GM19328 (cell line): ENCODE data around the gene SPATA17.
"Not testable (repeated sequence)": the region's sequence is repeated elsewhere in the genome, so short reads cannot be mapped to it uniquely, and the experiment has no call there.

Experiments used
- ATAC-seq: cut with Tn5 transposase; IDR thresholded peaks from one replicate; pipeline ENCODE4 v1.9.1; 2021; ENCODE audit warnings: mild to moderate bottlenecking, moderate library complexity; ENCODE audit not compliant: unreplicated experiment

Gene SPATA17

DNA sequence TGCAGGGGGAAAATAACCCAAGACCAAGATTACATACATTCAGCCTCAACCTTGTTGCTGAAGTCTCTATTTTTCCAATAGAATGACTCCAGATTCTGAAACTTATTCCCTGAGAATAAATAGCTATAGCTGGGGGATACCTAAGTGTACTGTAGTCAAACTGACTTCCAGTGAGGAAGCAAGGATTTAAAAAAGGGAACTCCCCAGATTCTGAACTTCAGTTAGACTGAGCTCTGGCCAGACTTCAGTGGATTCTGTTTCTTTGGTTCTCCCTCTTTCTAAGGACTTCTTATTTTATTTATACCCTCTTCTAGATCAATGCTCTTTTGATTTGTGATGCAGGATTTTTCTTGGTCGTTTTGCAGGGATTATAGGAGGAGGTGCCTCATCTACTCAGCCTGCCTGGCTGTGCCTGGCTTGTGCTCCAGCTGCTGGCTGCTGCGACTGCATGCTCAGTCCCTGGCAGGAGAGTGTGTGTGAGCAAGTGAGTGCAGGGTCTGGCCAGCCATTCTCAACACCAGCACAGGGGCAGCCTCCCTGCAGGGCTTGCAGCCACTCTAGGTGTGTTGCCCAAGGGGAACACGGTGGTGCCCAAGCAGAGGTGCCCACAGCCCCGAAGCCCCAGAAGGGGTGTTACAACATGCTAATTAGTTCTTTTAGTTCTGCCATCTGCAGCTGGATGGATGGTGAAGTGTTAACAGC lies 43.0 kb downstream of the SPATA17 start:
- no peak for ATAC-seq

DNA sequence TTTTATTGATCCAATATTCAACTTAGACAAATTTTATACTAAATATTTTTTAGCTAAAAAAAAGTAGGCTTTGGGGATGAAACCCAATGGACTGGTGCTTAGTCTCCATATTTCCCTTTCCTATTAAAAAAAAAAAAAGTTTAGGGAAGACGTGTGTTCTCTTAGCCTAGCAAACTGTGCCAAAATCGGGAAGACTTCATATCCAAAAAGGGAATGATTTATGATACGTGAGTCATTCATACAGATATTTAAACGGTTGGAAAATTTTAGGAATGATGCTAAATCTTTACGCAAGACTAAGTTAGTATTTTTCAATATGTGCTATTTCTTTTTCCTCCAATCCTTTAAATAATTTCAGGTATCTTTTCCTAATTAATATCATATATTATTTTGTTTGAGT lies 50.7 kb downstream of the SPATA17 start:
- ATAC-seq, result no peak

DNA sequence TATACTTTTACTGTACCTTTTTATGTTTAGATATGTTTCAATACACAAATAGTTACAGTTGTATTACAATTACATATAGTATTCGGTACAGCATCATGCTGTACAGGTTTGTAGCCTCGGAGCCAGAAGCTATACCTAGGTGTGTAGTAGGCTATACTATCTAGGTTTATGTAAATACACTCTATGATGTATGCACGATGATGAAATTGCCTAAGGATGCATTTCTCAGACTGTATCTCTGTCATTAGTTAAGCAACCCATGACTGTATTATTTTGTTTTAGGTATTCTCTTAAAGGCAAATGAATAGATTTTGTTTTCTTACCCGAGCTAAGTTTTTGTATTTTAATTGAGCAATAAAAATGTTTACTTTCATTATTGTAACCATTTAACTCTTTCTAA lies 56.4 kb downstream of the SPATA17 start:
- no peak for ATAC-seq

DNA sequence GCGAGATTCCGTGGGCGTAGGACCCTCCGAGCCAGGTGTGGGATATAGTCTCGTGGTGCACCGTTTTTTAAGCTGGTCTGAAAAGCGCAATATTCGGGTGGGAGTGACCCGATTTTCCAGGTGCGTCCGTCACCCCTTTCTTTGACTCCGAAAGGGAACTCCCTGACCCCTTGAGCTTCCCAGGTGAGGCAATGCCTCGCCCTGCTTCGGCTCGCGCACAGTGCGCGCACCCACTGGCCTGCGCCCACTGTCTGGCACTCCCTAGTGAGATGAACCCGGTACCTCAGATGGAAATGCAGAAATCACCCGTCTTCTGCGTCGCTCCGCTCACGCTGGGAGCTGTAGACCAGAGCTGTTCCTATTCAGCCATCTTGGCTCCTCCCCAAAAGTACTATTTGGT lies 65.0 kb downstream of the SPATA17 start:
- not testable (repeated sequence) for ATAC-seq

DNA sequence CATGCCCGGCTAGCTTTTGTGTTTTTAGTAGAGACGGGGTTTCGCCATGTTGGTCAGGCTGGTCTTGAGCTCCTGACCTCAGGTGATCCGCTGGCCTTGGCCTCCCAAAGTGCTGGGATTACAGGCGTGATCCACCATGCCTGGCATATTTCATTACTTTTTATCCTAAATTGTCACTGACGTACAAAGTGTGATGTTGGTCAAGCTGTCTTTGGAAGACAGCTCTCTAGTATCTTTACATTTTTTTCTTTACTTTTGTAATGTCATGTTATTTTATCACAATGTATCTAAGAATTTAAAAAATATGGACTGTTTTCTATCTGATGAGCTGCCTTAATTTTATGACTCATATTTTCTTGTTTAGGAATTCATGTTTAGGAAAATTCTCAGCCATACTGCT lies 72.2 kb downstream of the SPATA17 start:
- ATAC-seq, result no peak

DNA sequence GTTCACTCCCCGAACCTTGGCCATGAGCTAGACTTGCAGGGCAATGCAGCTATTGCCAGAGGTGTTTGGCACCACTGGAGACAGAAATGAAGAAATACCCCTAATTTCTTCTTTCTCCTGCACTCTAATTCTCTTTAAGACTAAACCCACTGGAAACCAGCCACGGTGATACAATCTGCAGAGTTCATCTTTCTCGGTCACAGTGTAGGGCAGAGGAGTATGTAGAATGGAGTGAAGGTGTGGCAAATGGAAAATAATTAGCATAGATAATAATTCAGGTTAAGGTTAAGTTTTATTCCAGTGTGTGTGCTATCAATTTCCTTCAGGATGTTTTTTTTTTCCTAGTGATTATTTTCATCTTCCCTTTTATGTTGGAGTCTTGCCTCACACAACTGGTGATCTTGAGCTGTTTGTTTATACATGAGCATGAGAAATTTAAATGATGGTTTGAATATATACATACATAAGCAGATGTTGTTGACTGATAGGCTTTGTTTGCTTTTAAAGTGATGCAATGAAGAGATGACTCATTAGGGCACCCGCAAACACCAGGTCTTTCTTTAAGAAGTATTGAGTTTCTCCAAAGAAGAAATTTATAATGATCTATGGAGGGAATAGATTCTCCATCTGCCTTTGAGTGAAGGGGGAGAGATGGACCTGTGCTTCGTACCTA lies 81.9 kb downstream of the SPATA17 start:
- no peak for ATAC-seq

DNA sequence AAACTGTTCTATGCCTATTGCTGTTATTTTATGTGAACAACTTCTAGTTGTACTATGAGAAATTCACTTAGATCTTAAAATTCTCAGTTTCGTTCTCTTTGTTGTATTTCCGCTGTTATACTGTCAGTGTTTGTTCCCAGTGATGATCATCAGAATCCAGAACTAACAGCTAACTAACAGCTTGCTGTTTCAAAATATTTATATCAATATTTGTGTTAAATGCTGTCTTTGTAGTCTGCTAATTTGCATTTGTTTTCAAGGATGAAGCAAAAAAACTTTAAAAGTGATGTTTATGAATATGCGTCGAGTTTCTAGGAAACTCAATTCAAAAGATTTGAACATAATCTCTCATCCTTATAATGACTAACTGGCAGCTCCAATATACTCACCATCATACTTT lies 84.5 kb downstream of the SPATA17 start:
- ATAC-seq, result no peak

DNA sequence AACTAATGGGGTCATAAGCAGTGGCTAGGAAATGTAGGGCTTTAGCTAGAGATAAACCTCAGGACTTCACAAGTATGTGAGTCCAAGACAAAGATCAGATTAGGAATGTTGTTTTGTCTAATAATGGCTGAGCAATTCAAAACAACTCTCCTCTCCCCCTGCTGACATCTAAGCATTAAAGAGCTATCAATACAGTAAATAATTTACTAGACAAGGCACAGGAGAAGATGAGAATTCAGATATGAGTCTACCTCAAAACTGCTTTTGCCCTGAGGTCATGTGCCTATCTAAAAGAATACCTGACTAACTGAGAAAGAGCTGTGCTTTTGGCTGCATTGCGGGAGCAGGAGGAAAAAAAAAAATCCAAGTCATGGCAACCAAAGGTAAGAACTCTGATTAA lies 86.8 kb downstream of the SPATA17 start:
- ATAC-seq, result no peak

DNA sequence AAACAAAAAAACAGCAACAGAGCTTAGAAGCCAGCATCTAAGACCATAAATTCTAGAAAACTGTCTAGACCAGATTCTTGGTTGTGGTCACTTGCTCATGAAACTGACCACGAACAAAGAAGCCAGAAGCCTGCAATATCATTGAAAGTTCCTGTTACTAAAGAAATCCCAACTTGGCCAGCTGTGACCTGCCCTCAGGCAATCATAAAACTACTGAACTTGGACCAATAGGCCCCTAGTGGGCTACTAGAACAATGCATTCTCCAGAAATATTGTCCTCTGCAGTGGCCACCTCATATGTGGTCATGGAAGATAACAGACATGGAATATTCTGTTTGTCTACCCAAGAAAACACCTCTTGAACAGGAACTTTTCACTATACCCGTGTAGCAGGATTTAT lies 87.7 kb downstream of the SPATA17 start:
- ATAC-seq, result no peak

DNA sequence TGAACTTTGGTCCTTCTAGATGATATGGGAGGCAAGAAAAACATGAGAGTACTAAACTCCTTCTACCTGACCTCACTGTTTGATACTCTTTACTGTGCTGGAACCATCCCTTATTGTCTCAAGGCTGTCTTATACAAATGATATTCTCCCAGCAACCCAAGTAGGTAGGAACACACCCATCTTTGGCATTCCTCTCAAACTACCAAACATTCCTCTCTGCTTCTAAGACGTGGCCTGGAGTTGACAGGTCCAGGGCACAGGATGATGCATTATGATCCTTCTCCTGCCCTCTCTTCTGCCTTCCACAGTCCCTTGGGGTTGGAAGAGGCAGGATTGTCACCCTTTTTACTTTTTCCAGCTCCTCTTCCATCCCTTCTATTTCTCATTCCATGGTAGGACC lies 90.5 kb downstream of the SPATA17 start:
- ATAC-seq, result no peak

DNA sequence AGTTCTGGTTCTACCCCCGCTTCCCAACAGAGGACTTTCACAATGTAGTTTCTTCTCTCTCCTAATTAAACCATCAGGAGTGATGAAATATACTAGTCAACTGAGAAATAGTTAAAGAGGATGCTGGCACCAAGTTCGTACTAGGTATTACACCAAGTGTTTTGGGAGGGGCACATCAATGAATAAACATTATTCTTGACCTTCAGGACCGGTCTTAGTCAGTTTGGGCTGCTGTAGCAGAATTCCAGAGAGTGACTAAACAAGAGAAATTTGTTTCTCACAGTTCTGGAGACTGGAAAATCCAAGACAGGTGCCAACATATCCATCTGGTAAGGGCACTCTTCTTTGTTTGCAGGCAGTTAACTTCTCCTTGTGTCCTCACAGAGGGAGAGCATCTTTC lies 103.8 kb downstream of the SPATA17 start:
- ATAC-seq, result no peak

DNA sequence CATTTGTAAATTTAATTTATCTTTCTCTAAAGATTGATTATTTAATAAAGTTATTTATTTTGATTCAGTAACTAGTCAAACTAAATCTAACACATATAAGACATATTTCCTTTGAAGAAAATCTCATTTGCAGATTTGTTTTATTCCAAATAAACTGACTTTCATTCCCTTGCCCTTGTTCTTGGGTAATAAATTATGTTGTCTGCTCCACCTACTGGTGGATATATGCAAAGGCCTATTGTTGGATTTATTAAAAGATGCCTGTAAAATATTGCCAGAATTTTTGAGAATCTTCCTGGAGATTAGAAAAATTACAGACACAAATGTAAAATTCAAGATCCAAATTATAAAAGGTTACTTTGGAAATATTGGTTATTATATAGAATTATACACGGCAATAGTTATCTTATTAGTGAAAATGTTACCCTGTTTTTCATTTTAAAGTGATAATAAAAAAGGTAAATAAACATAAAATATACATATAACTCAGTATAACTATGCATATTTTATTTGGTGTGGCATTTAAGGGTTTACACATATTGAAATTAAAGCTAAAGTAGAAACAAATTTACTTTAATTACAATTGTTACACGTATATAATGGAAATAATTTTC lies 116.1 kb downstream of the SPATA17 start:
- ATAC-seq, result no peak

DNA sequence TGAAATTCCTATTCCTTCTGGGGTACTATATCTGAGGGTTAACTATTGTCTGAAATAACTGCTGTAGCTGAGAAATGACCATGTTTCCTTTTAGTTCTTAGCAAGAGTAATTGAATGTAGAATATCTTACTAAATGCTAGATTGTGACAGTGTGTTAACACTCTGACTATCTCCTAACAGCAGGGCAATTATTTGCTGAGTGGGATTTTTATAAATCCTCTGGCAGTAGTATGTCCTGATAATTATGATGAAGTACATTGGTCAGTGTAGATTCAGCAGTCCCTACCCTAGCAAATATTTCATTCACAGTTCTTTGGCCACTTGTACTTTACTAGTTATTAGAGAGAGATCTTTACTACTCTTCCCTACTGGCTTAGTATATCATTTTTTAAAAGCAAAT lies 138.6 kb downstream of the SPATA17 start:
- ATAC-seq, result no peak

DNA sequence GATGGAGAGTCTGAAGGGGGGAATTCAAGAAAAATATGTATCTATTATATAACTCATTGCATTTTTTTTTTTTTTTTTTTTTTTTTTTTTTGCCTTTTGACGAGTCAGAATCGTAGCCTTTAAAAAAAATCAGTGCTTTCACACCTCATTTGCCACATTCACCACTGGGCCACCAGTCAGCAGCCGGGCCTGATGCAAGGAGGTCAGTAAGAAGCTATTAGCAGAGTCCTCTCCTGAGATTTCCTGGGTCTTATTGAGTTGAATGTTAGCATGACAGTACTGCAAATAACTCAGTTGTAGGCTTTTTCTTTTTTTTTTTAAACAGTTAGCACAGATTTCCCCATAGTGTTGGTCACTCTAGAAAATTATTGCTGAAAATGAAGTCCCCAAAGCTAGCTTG lies 139.8 kb downstream of the SPATA17 start:
- no peak for ATAC-seq

DNA sequence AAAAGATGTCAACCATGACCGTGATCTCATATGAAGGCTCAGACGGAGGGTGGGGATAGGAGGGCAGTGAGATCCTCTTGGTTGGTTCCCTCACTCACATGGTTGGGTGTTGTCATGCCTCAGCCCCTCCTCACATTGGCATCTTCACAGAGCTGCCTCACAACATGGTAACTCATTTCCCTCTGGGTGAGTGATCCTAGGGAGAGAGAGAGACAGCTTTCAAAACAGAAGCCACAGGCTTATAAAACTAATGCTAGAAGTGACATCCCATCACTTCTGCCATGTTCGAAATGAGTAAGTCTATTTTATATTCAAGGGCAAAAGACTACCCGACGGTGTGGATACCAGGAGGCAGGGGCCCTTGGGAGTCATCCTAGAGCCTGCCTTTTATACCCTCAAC lies 145.5 kb downstream of the SPATA17 start:
- no peak for ATAC-seq

DNA sequence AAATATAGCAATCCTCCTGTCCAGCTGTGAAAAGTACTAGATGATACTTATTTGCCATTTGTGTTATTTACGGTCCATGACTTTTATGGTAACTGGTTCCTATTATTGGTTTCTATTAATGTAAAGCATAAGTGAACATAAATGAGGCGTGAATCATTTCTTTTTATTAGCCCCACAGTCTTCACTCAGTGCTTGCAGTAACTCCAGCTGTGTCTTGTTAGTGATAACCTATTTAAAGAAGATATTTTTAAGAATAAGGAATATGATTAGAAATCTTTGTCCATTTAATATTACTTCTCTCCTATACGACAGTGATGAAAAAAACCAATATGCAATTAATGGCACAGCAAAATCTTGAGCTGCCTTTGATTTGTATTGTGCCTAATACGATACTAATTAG lies 149.9 kb downstream of the SPATA17 start:
- no peak for ATAC-seq

DNA sequence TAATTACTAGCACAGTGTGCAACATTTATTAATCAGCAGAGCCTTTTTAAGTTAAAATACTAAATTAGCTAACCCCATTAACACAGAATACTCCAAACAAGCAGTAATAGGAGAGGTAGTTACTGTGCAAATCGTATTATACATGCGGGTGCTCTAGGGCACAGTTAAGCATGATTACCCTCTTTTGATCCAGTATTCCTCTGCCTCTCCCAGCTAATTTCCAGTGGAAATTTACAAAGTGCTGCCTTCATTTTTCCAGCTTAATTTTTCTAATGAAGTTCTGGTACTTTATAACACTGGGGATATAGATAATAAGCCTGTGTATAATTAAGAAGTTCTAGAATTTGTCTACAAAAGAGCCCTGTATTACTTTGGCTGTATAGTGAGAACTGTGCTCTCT lies 159.9 kb downstream of the SPATA17 start:
- ATAC-seq, result no peak

DNA sequence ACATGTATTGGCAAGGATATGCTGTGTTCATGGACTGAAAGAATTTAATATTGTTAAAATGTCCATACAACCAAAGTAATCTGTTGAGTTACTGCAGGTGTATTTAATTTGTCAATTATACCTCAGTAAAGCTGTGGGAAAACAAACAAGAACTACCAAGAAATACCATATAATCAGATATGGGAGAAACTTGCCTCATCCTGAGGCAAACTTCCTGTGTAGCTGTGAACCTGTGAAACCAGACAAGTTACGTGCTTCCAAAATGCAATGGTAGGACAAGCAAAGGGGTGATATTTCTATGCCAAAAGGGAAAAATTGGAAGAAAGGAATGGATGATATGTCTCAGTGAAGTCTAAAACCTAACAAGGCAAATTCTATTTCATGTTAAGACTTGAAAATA lies 174.6 kb downstream of the SPATA17 start:
- ATAC-seq, result no peak

DNA sequence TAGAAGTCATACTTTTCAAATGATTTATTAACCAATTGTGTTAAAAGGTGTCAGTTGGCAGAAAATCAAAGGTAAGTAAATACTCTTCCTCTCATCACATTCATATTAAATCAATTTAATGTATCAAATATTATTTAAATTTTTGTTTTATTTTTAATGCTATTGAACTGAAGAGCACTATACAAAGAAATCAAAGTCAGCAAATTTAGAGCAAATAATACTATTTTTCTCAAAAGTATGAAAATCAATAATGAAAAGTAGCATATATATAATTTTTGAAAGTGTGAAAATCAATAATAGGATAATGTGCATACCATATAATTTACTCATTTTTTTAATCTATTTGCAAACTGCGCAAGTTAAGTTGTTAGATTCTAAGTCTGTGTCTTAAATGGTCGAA lies 181.0 kb downstream of the SPATA17 start:
- ATAC-seq, result no peak

DNA sequence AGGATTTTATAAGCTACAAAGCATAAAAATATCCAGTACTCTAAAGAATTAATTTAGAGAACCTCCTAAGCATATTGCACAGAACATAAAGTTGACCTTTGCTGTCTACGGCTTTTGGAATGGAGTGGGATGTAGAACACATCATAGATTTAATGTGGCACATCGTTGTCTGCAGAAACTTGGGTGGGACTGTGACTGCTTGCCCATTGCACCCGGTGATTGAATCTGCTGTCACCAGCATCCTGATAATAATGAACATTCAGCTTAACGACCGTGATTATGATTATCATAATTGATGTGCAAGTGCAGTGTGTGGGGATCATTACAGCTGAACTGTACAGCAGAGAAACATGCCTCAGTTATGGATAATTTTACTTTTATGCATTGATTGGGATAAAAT lies 181.9 kb downstream of the SPATA17 start:
- no peak for ATAC-seq

DNA sequence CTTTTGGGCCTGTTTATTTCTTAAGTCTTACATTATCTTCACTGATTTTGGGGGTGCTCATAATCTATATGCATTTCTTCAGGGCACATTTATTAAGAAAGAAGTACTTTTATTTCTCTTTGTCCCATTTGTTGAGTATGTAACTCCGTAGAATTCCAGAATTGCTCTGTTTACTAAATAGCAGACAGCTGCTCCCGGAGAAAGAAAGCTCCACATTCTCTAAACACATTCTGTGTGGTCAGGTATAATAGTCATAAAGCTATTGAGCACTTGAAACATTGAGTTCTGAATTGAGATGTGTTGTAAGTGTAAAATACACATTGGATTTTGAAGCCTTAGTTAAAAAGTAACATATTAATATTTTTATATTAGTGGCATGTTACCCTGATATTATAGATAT lies 206.5 kb downstream of the SPATA17 start:
- ATAC-seq, result no peak

DNA sequence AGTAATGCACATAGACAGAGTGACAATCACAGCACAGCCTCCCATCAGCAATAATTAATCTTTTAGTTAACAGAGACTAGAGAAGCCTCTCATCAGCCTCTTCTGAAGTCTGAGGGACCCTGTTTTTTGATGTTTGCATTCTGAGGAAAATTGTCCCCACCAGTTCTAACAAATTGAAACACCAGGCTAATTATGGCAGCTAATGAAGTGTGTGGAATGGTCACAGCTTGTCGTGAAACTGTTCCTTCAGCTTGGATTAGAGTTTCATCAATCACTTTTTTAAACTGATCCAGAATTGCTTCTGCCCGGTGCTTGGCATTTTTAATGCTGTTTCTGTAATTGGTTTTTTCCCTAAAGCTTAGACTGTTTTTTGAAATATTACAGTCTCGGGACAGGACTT lies 208.0 kb downstream of the SPATA17 start:
- ATAC-seq, result no peak
